NCI-H2171 treated with DMSO at 0.1 percent for 48 hours (cell line): ENCODE data around the gene C1QTNF2.
"Not testable (repeated sequence)": the region's sequence is repeated elsewhere in the genome, so short reads cannot be mapped to it uniquely, and the experiment has no call there.

Experiments used
- DNase-seq: peaks from one replicate; lab custom pipeline; 2025; lab: John Stamatoyannopoulos, UW

Gene C1QTNF2

GRCh38 chr5:160341309-160341870 lies 29.0 kb downstream of the C1QTNF2 start:
- no peak for DNase-seq

- DNase-seq: not testable (repeated sequence)
Measured at GRCh38 chr5:160340513-160340912, 29.9 kb downstream of the C1QTNF2 start.

- DNase-seq: peak; percentile 89
Measured at GRCh38 chr5:160339406-160340130, 30.9 kb downstream of the C1QTNF2 start.

GRCh38 chr5:160334716-160335115 lies 35.7 kb downstream of the C1QTNF2 start:
- DNase-seq: not testable (repeated sequence)

GRCh38 chr5:160333721-160334120 lies 36.7 kb downstream of the C1QTNF2 start:
- DNase-seq: no peak

GRCh38 chr5:160330212-160330611 lies 40.2 kb downstream of the C1QTNF2 start:
- no peak for DNase-seq

- DNase-seq: peak; percentile 10
Measured at GRCh38 chr5:160327818-160328217, 42.6 kb downstream of the C1QTNF2 start.

GRCh38 chr5:160326981-160327380 lies 43.4 kb downstream of the C1QTNF2 start:
- no peak for DNase-seq

- no peak for DNase-seq
Measured at GRCh38 chr5:160325716-160326115, 44.7 kb downstream of the C1QTNF2 start.

- DNase-seq: no peak
Measured at GRCh38 chr5:160324886-160325285, 45.5 kb downstream of the C1QTNF2 start.

GRCh38 chr5:160318409-160318808 lies 52.0 kb downstream of the C1QTNF2 start:
- DNase-seq: no peak

GRCh38 chr5:160317434-160317833 lies 53.0 kb downstream of the C1QTNF2 start:
- no peak for DNase-seq

- DNase-seq: no peak
Measured at GRCh38 chr5:160315968-160316367, 54.5 kb downstream of the C1QTNF2 start.

GRCh38 chr5:160312960-160313727 lies 57.3 kb downstream of the C1QTNF2 start:
- no peak for DNase-seq

- DNase-seq: peak; percentile 70
Measured at GRCh38 chr5:160312134-160312959, 58.1 kb downstream of the C1QTNF2 start, which contains the start of gene CCNJL. Gene CCNJL, minus strand, starts transcription at chr5:160312564. Its CDS starts 641 bp downstream, at chr5:160311923.

- no peak for DNase-seq
Measured at GRCh38 chr5:160311491-160312133, 58.8 kb downstream of the C1QTNF2 start.

- peak; percentile 40 for DNase-seq
Measured at GRCh38 chr5:160310552-160311295, 59.7 kb downstream of the C1QTNF2 start.

GRCh38 chr5:160310140-160310539 lies 60.3 kb downstream of the C1QTNF2 start:
- no peak for DNase-seq

- DNase-seq: no peak
Measured at GRCh38 chr5:160306696-160307095, 63.7 kb downstream of the C1QTNF2 start.

- DNase-seq: no peak
Measured at GRCh38 chr5:160305319-160305718, 65.1 kb downstream of the C1QTNF2 start.

GRCh38 chr5:160303690-160304089 lies 66.7 kb downstream of the C1QTNF2 start:
- DNase-seq: peak; percentile 34
